Measurements from ENCODE around the gene CORIN. TPM values are rescaled to one million over a fixed set of nuclear protein-coding genes. Genes with fewer than 3 reads are reported as not detected.
"Not testable (repeated sequence)": the region's sequence is repeated elsewhere in the genome, so short reads cannot be mapped to it uniquely, and the experiment has no call there.

CORIN gene
- total RNA-seq, 2 experiments from 2014 or later: 0.10 TPM; not detected in 1

GRCh38 chr4:47703008-47703407, 134.9 kb downstream of the CORIN start:
- CTCF ChIA-PET: interaction anchor here (1.2 kb wide), 1 partner anchor 11 kb away, joined by 4 read pairs; no protein-coding TSS in a partner anchor
- POLR2A ChIA-PET: no interaction called here

- POLR2A ChIA-PET: no interaction called here
- CTCF ChIA-PET: no interaction called here
These were observed 136.6 kb downstream of the CORIN start for GRCh38 chr4:47701286-47701685.

- ChIA-PET POLR2A (no interaction called here), CTCF (interaction anchor here (1.5 kb wide), 1 partner anchor 11 kb away, joined by 3 read pairs; no protein-coding TSS in a partner anchor)
These were observed 139.0 kb downstream of the CORIN start for GRCh38 chr4:47698837-47699236.

GRCh38 chr4:47696823-47697222, 141.0 kb downstream of the CORIN start:
- ChIA-PET CTCF (no interaction called here), POLR2A (no interaction called here)

GRCh38 chr4:47695260-47695659, 142.6 kb downstream of the CORIN start:
- CTCF ChIA-PET: interaction anchor here (1.0 kb wide), 1 partner anchor 239 kb away, joined by 3 read pairs; no protein-coding TSS in a partner anchor
- POLR2A ChIA-PET: no interaction called here

- ChIA-PET POLR2A (no interaction called here), CTCF (no interaction called here)
These were observed 143.5 kb downstream of the CORIN start for GRCh38 chr4:47694322-47694721.

GRCh38 chr4:47692691-47693090, 145.2 kb downstream of the CORIN start:
- ChIA-PET CTCF (interaction anchor here (1.0 to 1.3 kb wide), 2 partner anchors 11 to 12 kb away, joined by 3 to 4 read pairs; no protein-coding TSS in a partner anchor), POLR2A (no interaction called here)

- CTCF ChIA-PET: interaction anchor here (1.3 kb wide), 1 partner anchor 12 kb away, joined by 4 read pairs; no protein-coding TSS in a partner anchor
- POLR2A ChIA-PET: not testable (repeated sequence)
These were observed 146.0 kb downstream of the CORIN start for GRCh38 chr4:47691757-47692383.

GRCh38 chr4:47690611-47691010, 147.3 kb downstream of the CORIN start:
- ChIA-PET CTCF (no interaction called here), POLR2A (no interaction called here)

- CTCF ChIA-PET: interaction anchor here (1.2 to 1.6 kb wide), 4 partner anchors 18 to 246 kb away, joined by 3 to 5 read pairs (median 4); no protein-coding TSS in a partner anchor
- POLR2A ChIA-PET: no interaction called here
These were observed 151.5 kb downstream of the CORIN start for GRCh38 chr4:47686294-47686872.

- POLR2A ChIA-PET: no interaction called here
- CTCF ChIA-PET: no interaction called here
These were observed 162.1 kb downstream of the CORIN start for GRCh38 chr4:47675806-47676205.

GRCh38 chr4:47674144-47674543, 163.7 kb downstream of the CORIN start:
- POLR2A ChIA-PET: no interaction called here
- CTCF ChIA-PET: no interaction called here

- POLR2A ChIA-PET: no interaction called here
- CTCF ChIA-PET: no interaction called here
These were observed 165.2 kb downstream of the CORIN start for GRCh38 chr4:47672696-47673095.

- ChIA-PET CTCF (interaction anchor here (0.7 to 1.3 kb wide), 2 partner anchors 13 to 269 kb away, joined by 3 read pairs; no protein-coding TSS in a partner anchor), POLR2A (no interaction called here)
These were observed 167.9 kb downstream of the CORIN start for GRCh38 chr4:47669946-47670345.

- CTCF ChIA-PET: interaction anchor here (0.7 to 1.8 kb wide), 5 partner anchors 10 to 270 kb away, joined by 3 to 6 read pairs (median 3); no protein-coding TSS in a partner anchor
- POLR2A ChIA-PET: no interaction called here
These were observed 169.0 kb downstream of the CORIN start for GRCh38 chr4:47668810-47669408.

GRCh38 chr4:47668256-47668655, 169.6 kb downstream of the CORIN start:
- ChIA-PET POLR2A (no interaction called here), CTCF (interaction anchor here (0.7 to 1.8 kb wide), 4 partner anchors 10 to 266 kb away, joined by 3 to 6 read pairs (median 4); no protein-coding TSS in a partner anchor)

GRCh38 chr4:47667552-47667951, 170.3 kb downstream of the CORIN start:
- ChIA-PET CTCF (no interaction called here), POLR2A (no interaction called here)

- POLR2A ChIA-PET: interaction anchor here (0.6 kb wide), 1 partner anchor 538 kb away, joined by 5 read pairs; no protein-coding TSS in a partner anchor
These were observed 173.6 kb downstream of the CORIN start for GRCh38 chr4:47664051-47664826.

GRCh38 chr4:47662975-47663374, 174.9 kb downstream of the CORIN start:
- POLR2A ChIA-PET: no interaction called here
- CTCF ChIA-PET: no interaction called here

More at GRCh38 chr4:47664051-47664826, 173.6 kb downstream of the CORIN start:
- CTCF ChIA-PET: no interaction called here

- POLR2A ChIA-PET: no interaction called here
- CTCF ChIA-PET: no interaction called here
These were observed 176.1 kb downstream of the CORIN start for GRCh38 chr4:47661741-47662140.

Data from activated CD8-positive, alpha-beta memory T cell treated with anti-CD3 and anti-CD28 coated beads for 36 hours (primary cell).